HG03103 (cell line): ENCODE results near the gene PTGES.
"Not testable (repeated sequence)": the region's sequence is repeated elsewhere in the genome, so short reads cannot be mapped to it uniquely, and the experiment has no call there.

ENCODE experiments used
- ATAC-seq: cut with Tn5 transposase; IDR thresholded peaks from one replicate; pipeline ENCODE4 v1.9.1; 2021; ENCODE audit warnings: low read depth; ENCODE audit not compliant: unreplicated experiment

PTGES gene

DNA sequence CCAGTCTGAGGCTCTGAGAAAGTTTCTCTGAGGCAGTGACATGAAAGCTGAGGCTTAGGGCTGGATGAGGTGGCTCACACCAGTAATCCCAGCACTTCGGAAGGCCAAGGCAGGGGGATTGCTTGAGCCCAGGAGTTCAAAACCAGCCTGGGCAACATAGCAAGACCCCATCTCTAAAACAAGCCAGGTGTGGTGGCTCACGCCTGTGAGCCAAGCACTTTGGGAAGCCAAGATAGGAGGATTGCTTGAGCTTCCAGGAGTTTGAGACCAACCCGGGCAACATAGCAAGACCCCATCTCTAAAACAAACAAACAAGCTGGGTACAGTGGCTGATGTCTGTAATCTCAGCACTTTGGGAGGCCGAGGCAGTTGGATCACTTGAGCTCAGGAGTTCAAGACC lies 3.8 kb downstream of the PTGES start:
- not testable (repeated sequence) for ATAC-seq

DNA sequence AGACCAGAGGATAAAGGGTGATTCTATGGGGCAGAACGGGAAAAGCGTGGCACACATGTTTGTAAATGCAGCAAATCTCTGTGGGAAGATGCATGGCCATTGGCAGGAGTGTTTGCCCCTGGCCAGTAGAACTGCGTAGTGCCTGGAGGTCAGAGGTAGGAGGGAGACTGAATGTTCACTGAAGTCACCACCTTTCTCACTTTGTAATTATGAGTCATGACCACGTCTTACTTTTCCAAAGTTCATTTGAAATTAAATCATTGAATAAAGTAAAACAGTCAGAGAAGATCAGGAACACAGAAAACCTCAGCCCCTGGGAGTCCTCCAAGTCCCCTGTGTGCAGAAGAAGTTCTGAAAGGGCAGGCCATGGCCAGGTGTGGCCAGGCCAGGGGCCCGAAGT lies 4.6 kb downstream of the PTGES start:
- ATAC-seq, result no peak

DNA sequence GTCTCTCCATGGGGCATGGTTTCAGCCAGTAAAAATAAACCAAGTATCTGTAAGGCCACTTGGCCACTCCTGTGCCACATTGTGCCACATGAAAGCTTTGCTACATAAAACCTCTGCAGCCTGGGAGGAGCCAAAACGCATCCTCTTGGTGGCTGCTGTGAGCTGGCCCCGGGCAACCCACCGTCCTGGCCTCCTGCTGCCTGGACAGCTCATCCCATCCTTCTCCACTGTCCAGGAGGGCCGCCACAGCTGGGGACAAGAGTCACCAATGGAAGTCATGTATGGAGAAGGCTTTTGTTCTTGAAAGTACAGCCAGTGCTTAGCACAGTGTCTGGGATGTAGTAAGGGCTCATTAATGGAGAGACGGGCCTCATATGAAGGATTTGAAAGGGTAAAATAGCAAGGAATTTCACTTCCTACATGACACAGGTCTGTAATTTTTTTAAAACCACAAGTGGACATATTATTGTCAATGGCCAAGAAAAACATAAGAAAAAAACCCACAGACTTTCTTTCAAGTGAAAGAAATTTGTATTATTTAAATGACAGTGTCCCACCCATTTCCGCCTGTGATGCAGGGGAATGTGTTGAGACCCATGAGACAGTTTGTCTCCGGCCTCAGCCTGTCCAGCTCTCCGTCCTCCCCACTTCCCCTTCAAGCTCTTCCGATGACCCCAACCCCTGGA lies 6.6 kb downstream of the PTGES start:
- no peak for ATAC-seq

DNA sequence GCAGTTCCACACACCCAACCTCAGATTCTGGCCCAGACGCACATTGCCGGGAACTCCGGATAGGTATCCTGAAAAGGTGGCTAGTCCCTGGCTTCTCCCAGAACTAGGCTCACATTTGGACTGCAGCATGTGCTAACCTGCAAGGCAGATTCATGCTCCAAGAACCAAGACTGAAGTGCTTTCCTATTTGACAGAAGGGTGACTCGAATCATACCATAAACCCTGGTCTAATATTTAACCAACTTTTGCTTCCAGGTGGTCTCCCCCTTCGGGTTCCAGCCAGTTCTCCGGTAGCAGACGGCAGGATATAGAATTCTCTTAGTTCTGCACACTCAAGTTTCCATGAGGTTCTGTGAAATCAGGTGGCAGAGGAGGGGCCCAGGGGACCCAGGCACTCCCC lies 7.6 kb downstream of the PTGES start:
- no peak for ATAC-seq

DNA sequence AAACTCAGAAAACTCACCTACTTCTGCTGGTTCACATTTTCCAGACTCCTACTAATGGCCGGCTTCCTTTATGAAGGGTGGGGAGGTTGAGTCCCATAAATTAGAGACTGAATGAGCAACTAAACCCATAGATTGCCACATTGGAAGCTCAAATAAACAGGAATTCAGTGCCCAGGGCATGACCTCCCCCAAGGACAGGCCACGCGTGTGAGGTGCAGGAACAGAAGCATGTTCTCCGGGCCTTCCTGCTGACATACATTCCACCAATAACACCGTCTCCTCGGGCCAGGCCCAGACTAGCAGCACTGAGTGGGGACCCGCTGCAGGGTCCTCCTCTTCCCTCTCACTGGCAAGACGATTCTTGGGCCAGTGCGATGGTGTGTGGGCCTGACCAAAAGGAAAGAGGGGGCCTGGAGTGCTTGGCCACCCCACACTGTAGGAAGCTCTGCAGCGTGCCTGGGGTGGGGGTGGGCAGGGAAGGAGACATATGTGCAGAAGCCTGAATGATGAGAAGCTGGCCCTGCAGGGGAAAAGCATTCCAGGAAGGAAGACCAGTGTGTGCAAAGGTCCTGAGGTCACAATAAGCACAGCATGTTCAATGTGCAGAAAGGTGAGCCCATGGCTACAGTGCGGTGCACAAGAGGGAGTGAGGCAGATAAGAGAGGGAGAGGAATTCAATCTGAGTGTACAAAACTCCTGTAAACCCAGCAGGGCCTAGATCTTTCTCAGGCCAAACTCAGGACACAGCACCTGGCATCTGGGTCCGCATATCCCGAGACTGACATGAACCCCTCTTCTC lies 12.0 kb downstream of the PTGES start:
- ATAC-seq, result no peak

DNA sequence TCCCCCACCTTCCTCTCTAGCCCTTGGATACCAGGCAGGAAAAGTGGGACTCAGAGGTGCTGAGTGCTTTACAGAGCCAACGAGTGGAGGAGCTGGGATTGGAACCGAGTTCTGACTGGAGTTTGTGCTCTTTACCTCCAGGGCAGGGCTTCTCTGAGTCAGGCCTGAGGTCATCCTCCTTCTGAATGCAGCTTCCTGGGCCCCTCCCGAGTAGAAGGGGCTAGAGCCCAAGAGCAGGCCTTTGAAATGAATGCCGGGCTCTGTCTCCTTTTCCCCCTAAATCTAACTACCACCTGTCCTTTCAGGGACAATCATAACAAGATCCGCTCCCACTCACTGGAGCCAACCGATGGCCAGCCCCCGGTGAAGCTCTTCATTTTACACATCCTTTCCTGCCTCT lies 12.7 kb downstream of the PTGES start:
- no peak for ATAC-seq

DNA sequence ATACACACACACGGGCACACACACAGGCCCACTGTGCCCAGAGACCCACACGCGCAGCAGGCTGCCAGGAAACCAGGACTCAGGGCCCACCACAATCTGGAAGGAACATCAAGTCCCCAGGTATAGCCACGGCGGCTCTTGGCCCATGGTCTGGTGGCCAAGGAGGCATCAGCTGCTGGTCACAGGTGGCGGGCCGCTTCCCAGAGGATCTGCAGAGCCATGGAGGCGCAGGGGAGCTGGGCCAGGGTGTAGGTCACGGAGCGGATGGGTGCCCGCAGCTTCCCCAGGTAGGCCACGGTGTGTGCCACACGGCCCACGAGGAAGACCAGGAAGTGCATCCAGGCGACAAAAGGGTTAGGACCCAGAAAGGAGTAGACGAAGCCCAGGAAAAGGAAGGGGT lies 13.4 kb downstream of the PTGES start:
- no peak for ATAC-seq

DNA sequence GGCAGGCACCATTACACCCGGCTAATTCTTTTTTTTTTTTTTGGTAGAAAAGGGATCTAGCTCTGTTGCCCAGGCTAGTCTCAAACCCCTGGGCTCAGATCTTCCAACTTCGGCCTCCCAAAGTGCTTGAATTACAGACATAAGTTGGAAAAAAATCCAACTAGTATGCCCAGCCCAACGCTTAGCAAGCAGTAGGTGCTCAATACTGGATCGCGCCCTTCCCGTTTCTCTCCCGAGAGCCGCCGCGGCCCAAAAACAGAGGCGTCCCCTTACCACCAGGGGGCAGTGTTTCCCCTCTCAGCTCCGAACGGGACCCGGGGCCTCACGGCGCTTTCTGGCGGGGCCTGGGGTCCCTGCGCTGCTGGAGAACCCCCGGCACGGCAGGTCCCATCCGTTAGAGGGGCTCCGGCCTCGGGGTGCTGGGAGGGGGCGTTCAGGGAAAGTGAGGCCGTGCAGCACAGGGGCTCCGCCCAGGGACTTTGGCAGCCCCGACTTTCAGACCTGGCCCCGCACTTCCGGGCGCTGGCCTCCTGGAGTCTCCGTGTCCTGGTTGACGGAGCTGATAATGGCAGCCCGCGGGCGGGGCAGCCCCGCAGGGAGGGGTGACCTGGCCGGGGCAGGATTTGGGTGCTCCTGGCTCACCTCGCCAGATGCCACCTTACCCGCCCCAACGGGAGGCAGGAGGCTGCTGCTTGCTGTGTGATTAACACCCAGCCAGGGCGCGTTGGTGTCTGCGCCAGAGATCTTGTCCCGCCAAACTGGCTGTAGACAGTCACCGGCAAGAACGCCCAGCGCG lies 15.2 kb downstream of the PTGES start:
- ATAC-seq, result no peak

DNA sequence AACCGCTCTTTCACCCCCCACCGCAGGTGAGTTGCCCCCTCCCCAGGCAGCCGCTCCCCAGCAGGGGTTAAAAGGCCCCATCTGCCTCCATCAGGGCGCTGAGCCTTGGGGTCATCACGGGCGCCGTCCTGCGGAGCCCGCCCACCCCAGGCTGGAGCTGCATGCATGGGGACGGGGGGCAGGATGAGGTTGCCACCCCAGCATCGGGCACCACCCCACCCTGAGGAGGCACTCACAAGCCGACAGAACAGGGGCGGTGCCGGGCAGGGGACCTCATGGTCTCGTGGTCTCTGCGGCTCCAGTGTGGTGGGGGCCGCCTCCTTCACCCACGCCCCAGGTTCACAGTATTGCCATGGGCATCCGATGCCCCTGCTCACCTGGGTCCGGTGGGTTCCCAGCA lies 16.5 kb downstream of the PTGES start:
- no peak for ATAC-seq

DNA sequence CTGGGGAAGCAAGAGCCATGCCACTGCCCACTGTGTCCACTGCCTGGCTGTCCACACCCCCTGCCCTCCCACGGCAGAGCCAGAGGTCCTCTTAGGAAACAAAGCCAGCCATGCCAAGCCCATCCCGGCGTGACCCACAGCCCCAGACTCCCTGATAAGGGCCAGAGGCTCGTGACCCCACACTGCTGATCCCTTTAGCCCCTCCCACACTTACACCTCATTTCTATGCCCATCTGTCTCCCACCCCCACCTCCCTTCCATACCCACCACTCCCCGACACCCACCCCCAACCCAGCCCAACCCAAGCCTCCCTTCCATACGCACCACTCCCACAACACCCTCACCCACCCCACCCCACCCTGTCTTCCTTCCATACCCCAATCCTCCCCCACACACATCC lies 17.3 kb downstream of the PTGES start:
- no peak for ATAC-seq

DNA sequence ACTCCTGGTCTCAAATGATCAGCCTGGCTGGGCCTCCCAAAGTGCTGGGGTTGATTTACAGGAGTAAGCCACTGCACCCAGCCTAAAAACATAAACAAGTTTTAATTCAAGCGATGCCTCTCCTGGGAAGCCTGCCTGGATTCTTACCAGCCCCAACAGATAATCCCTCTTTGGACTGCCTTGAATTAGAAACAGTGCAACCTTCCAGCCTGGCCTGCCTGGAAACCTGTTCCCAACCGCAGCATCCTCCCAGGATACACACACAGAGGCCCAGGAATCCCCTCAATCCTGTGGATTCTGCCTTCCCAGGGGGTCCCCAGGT lies 19.2 kb downstream of the PTGES start:
- no peak for ATAC-seq

DNA sequence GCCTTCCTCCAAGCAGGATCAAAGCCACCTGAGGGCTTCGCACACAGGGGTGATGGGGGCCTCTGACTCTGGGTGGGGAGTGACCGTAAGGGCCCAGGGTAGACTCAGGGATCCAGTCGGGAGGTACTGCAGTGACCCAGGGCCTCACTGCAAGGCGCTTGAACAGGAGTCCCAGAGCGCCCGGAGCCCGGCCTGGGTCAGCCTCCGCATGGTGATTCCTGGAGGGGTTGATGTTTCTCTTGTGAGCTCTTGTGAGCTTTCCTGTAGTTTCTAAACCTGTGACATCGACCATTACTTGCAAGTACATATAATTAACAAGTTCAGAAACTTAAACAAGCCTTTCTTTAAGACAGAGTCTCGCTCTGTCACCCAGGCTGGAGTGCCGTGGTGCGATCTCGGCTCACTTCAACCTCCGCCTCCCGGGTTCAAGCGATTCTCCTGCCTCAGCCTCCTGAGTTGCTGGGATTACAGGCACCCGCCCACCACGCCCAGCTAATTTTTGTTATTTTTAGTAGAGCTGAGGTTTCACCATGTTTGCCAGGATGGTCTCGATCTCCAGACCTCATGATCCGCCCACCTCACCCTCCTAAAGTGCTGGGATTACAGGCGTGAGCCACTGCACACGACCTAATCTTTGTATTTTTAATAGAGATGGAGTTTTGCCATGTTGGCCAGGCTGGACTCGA lies 19.8 kb downstream of the PTGES start:
- no peak for ATAC-seq

DNA sequence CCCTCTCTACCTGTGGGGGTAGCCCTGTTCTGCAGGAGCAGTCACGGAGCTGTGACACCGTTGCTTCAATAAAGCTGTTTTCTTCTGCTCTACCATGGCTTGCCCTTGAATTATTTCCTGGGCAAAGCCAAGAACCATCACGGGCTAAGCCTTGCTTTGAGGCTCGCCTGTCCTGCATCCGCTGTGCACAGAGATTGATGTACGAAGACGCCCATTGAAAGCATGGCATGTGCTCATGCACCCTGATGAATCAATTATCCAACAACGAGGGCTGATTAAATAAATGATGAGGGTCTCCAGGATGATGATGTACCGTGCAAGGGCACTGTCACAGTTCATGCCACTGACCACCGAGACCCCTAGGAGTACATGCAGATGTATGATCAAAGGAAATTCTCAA lies 20.7 kb downstream of the PTGES start:
- ATAC-seq, result no peak

DNA sequence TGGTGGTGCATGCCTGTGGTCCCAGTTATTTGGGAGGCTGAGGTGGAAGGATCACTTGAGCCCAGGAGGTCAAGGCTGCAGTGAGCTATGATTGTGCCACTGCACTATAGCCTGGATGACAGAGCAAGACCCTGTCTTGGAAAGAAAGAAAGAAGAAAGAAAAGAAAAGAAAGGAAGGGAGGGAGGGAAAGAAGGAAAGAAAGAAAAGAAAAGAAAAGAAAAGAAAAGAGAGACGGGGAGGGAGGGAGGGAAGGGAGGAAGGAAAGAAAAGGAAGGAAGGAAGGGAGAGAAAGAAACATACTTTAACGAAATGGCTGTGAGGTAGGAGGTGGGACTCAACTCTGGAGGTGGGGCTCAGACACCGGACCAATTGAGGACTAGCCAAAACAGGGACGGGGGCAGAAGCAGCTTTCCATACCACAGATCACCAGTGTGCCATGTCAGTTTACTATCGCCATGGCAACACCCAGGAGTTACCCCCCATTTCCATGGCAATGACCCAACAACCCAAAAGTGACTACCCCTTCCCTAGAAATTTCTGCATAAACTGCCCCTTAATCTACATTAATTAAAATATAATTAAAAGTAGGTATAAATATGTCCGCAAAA lies 21.3 kb downstream of the PTGES start:
- no peak for ATAC-seq

DNA sequence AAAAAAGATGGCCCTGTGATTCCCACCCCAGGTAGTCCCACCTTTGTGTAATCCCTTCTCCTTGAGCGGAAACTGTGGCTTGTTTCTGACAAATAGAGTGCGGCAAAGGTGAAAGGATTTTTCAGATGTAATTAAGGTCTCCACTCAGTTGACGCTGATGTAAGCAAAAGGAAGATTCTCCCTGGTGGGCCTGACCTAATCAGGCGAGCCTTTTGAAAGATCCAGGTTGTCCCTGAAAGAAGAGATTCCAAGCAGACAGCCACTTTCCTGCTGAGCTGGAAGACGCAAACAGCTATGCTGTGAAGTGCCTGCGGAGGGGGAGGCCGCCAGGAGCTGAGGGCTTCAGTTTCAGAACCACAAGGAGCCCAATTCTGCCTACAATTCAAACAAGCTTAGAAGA lies 24.1 kb downstream of the PTGES start:
- no peak for ATAC-seq

DNA sequence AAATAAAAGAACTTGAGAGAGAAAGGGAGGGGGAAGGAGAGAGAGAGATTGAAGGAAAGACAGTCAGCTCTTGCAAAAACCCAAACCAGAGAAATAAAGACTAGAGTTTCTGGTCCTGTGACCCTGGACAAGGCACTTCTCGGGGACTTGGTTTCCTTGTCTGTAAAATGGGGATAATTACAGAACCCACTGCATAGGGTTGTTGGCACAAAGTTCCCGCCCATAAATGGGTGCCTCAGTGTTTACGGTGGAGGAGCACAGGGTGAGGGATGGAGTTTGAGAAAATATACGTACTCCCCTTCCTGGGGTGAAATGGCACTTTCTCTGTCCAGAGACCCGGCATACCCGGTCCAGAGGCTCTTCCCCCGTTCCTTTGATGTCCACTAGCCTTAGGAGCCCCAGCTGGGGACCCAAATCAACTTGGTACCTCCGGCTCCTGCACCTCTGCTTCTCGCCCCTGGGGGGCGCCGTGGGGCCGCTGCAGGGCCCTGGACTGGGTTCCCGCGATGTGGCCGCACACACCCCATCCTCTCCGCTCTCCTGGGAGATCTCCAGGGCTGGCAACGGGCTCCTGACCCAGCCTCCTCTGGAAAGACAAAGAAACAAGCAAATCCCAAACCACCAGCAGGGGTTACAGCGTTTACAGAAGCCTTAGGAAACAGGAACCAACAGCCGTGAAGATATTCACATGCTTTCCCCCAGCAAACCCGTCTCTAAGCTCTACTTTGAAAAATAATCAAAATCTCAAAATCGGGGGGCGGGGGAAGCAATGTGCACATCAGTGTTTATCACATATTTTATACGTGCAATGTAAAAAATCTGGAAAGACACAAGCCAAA lies 26.3 kb downstream of the PTGES start:
- ATAC-seq, result no peak

DNA sequence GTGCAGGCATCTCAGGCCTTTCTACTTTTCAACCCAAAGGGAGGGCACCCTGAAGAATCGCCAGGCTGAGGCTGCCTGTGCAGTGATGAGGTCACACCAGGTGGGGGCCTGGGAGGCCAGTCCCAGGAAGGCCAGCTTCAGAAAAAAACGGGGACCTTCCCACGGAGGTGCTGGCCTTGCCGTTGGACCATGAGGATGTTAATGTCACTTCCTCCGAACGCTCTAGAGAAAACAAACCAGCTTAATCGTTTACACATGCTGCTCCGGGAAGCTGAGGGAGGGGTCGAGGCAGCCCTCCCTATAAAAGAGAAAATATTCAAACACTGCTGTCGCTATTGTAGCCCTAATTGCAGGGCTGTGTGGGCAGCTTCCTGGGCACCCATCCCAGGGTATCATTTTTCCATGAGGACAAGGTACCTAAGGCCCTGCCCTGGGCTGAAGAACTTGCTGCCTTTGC lies 27.0 kb downstream of the PTGES start:
- no peak for ATAC-seq

DNA sequence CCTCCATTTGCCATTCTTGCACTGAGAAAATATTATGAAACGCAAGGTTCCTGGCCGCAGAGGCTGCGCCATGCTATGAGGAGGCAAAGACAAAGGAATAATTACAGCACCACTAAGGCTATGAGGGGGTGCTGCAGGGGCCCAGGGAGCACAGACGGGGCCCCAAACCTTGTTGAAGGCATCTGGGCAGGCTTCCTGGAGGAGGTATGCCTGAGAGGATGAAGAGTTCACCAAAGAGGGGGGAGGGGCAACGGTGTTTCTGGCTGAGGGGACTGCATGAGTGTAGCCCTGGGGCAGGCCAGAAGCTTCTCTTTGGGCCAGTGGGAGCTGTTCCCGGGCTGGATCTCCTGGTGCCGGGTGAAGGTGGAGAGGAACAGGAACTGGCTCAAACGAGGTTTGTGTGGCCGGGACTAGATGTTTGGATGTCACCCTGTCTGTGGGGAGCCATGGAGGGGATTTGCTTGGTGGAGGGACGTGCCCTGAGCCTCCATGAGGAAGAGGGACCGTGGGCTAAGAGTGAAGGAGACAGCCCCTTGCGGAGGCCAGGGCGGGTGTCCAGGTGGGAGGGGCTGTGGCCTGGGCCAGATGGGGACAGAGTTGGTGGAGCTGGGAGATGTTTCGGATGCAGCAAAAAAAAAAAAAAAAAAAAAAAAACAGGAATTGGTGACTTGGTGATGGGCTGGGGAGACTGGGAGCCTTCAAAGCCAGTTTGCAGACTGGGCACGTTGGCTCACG lies 28.2 kb downstream of the PTGES start:
- no peak for ATAC-seq

DNA sequence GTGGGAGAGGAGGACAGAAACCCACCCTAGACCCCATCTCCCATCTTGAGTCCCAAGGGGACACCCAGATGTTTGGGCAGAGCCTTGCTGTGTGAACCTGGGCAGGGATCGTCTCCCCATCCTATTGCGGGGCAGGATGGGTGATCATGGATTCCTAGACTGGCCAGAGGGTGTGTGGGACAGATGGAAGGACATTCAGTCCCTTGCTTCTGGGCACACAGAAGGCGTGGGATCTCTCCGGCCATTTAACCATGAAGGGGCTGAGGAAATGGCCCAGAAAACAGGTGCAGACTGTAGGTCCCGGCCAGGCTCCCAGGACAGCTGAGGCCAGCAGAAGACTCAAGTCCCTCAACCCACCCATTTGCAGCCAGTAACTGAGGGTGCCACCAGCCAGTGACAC lies 29.9 kb downstream of the PTGES start:
- no peak for ATAC-seq
